ENCODE results near the gene LRRC71.

DNA sequence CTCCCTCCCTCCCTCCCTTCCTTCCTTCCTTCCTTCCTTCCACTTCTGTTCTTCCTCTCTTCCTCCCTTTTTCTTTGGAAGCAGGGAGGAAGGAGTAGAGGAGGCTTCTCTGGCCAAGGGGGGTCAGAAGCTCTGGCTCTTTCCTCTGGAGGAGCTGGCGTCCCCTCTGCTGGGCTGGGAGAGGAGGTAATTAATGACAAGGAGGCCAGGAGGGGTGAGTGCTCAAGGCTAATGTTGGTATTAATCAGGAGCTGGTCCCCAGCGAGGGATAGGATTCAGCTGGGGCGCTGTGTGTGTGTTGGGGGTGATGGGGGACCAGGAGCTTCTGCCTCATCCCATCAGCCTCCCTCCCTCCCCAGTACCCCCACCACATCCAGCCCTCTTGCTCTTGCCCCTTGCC lies 33.1 kb upstream of the LRRC71 start:
- TF ChIP-seq CTCF (IDR thresholded peaks at IDR 0.05) (no peak), POLR2A (IDR thresholded peaks at IDR 0.05) (no peak)
